Kidney epithelial cell (primary cell): Measurements from ENCODE around the gene CREB5. TPM values are rescaled to one million over a fixed set of nuclear protein-coding genes. Genes with fewer than 3 reads are reported as not detected.

Experiments used
- DNase-seq: peaks from one replicate; pipeline ENCODE4 v3.0.0-alpha.2; 2010; ENCODE audit warnings: low read depth
- H3K27me3 ChIP-seq: 2 replicates; pipeline ENCODE4 v1.6.0; 2011; ENCODE audit warnings: low read length; ENCODE audit not compliant: control insufficient read depth, insufficient read depth
- H3K36me3 ChIP-seq: 2 replicates; pipeline ENCODE4 v1.5.1; 2011; ENCODE audit warnings: low read length; ENCODE audit not compliant: control insufficient read depth, insufficient read depth
- H3K4me3 ChIP-seq: 2 replicates; pipeline ENCODE4 v1.5.1; 2011; ENCODE audit warnings: low read depth, mild to moderate bottlenecking, control low read depth, low read length
- CTCF ChIP-seq: IDR thresholded peaks from 2 replicates; pipeline ENCODE4 v1.5.1; 2011; ENCODE audit warnings: mild to moderate bottlenecking, moderate library complexity, low read length, control low read depth, inconsistent platforms; ENCODE audit not compliant: insufficient read depth, poor library complexity, severe bottlenecking
- total RNA-seq: library from RNA; depleted of rRNA; stranded (reverse); fragments of >200 nt; gene quantifications from 2 replicates; pipeline ENCODE4 v1.2.3, GENCODE V29; 2015

Gene CREB5
- total RNA-seq, 1 donor from 2014 or later, result 27.9 TPM

- no peak for DNase-seq
- Histone ChIP-seq H3K27me3 (no peaks in the 10 kb centered on the region), H3K36me3 (no peaks in the 10 kb centered on the region), H3K4me3 (no peak overlapping the region)
- no peak for TF ChIP-seq CTCF
These were observed 244.2 kb downstream of the CREB5 start for GRCh38 chr7:28656529-28656928.

- Histone ChIP-seq H3K27me3 (no peaks in the 10 kb centered on the region), H3K4me3 (no peak overlapping the region), H3K36me3 (no peaks in the 10 kb centered on the region)
- DNase-seq, result no peak
- TF ChIP-seq CTCF, result no peak
These were observed 246.1 kb downstream of the CREB5 start for GRCh38 chr7:28658381-28658780.

GRCh38 chr7:28660132-28660531, 247.8 kb downstream of the CREB5 start:
- H3K27me3 ChIP-seq, result no peaks in the 10 kb centered on the region
- TF ChIP-seq CTCF, result no peak
- no peak for DNase-seq
- no peak overlapping the region for H3K4me3 ChIP-seq
- H3K36me3 ChIP-seq, result no peaks in the 10 kb centered on the region

- no peaks in the 10 kb centered on the region for H3K27me3 ChIP-seq
- H3K36me3 ChIP-seq, result no peaks in the 10 kb centered on the region
- no peak overlapping the region for H3K4me3 ChIP-seq
- no peak for DNase-seq
- no peak for TF ChIP-seq CTCF
These were observed 249.7 kb downstream of the CREB5 start for GRCh38 chr7:28661826-28662595.

- DNase-seq, result no peak
- Histone ChIP-seq H3K36me3 (no peaks in the 10 kb centered on the region), H3K27me3 (no peaks in the 10 kb centered on the region), H3K4me3 (no peak overlapping the region)
- TF ChIP-seq CTCF, result no peak
These were observed 253.8 kb downstream of the CREB5 start for GRCh38 chr7:28666154-28666553.

- Histone ChIP-seq H3K4me3 (no peak overlapping the region), H3K27me3 (no peaks in the 10 kb centered on the region), H3K36me3 (no peaks in the 10 kb centered on the region)
- DNase-seq, result no peak
- TF ChIP-seq CTCF, result no peak
These were observed 255.8 kb downstream of the CREB5 start for GRCh38 chr7:28668085-28668484.
